Measurements from ENCODE around the gene LOXHD1. TPM values are rescaled to one million over a fixed set of nuclear protein-coding genes. Genes with fewer than 3 reads are reported as not detected.

LOXHD1 gene
- total RNA-seq, 1 experiment from 2014 or later = not detected

GRCh38 chr18:46480226-46480625 lies 176.8 kb downstream of the LOXHD1 start:
- DNase-seq (ENCODE audit: low read depth, low spot score) = no peak
- in situ Hi-C loops (cut with HindIII; ENCODE audit: low pct_unique_long_range_greater_than_20kb, low sequenced_read_pairs) = no loop called here

- in situ Hi-C loops (cut with HindIII; ENCODE audit: low pct_unique_long_range_greater_than_20kb, low sequenced_read_pairs) = no loop called here
- no peak for DNase-seq (ENCODE audit: low read depth, low spot score)
These were observed 178.2 kb downstream of the LOXHD1 start for GRCh38 chr18:46478796-46479195.

GRCh38 chr18:46477425-46478011 lies 179.5 kb downstream of the LOXHD1 start:
- in situ Hi-C loops (cut with HindIII; ENCODE audit: low pct_unique_long_range_greater_than_20kb, low sequenced_read_pairs) = no loop called here
- no peak for DNase-seq (ENCODE audit: low read depth, low spot score)

- in situ Hi-C loops (cut with HindIII; ENCODE audit: low pct_unique_long_range_greater_than_20kb, low sequenced_read_pairs) = no loop called here
- no peak for DNase-seq (ENCODE audit: low read depth, low spot score)
These were observed 181.6 kb downstream of the LOXHD1 start for GRCh38 chr18:46475390-46475752.

- in situ Hi-C loops (cut with HindIII; ENCODE audit: low pct_unique_long_range_greater_than_20kb, low sequenced_read_pairs) = no loop called here
- DNase-seq (ENCODE audit: low read depth, low spot score) = no peak
These were observed 182.3 kb downstream of the LOXHD1 start for GRCh38 chr18:46474487-46475389.

GRCh38 chr18:46471809-46472498 lies 185.1 kb downstream of the LOXHD1 start:
- no peak for DNase-seq (ENCODE audit: low read depth, low spot score)
- in situ Hi-C loops (cut with HindIII; ENCODE audit: low pct_unique_long_range_greater_than_20kb, low sequenced_read_pairs) = no loop called here

GRCh38 chr18:46470714-46471113 lies 186.3 kb downstream of the LOXHD1 start:
- in situ Hi-C loops (cut with HindIII; ENCODE audit: low pct_unique_long_range_greater_than_20kb, low sequenced_read_pairs) = no loop called here
- no peak for DNase-seq (ENCODE audit: low read depth, low spot score)

GRCh38 chr18:46469186-46469915 lies 187.7 kb downstream of the LOXHD1 start:
- DNase-seq (ENCODE audit: low read depth, low spot score) = no peak

GRCh38 chr18:46468426-46469180 lies 188.4 kb downstream of the LOXHD1 start:
- no peak for DNase-seq (ENCODE audit: low read depth, low spot score)
- in situ Hi-C loops (cut with HindIII; ENCODE audit: low pct_unique_long_range_greater_than_20kb, low sequenced_read_pairs) = no loop called here

More at GRCh38 chr18:46469186-46469915, 187.7 kb downstream of the LOXHD1 start:
- in situ Hi-C loops (cut with HindIII; ENCODE audit: low pct_unique_long_range_greater_than_20kb, low sequenced_read_pairs) = no loop called here

- no peak for DNase-seq (ENCODE audit: low read depth, low spot score)
- in situ Hi-C loops (cut with HindIII; ENCODE audit: low pct_unique_long_range_greater_than_20kb, low sequenced_read_pairs) = no loop called here
These were observed 190.5 kb downstream of the LOXHD1 start for GRCh38 chr18:46466234-46467160.

- DNase-seq (ENCODE audit: low read depth, low spot score) = no peak
- in situ Hi-C loops (cut with HindIII; ENCODE audit: low pct_unique_long_range_greater_than_20kb, low sequenced_read_pairs) = no loop called here
These were observed 191.9 kb downstream of the LOXHD1 start for GRCh38 chr18:46464926-46465655.

GRCh38 chr18:46462523-46462922 lies 194.5 kb downstream of the LOXHD1 start:
- no peak for DNase-seq (ENCODE audit: low read depth, low spot score)
- in situ Hi-C loops (cut with HindIII; ENCODE audit: low pct_unique_long_range_greater_than_20kb, low sequenced_read_pairs) = no loop called here

GRCh38 chr18:46461993-46462392 lies 195.0 kb downstream of the LOXHD1 start:
- in situ Hi-C loops (cut with HindIII; ENCODE audit: low pct_unique_long_range_greater_than_20kb, low sequenced_read_pairs) = no loop called here
- no peak for DNase-seq (ENCODE audit: low read depth, low spot score)

GRCh38 chr18:46460754-46461153 lies 196.3 kb downstream of the LOXHD1 start:
- DNase-seq (ENCODE audit: low read depth, low spot score) = no peak
- in situ Hi-C loops (cut with HindIII; ENCODE audit: low pct_unique_long_range_greater_than_20kb, low sequenced_read_pairs) = no loop called here

GRCh38 chr18:46459789-46460455 lies 197.1 kb downstream of the LOXHD1 start:
- in situ Hi-C loops (cut with HindIII; ENCODE audit: low pct_unique_long_range_greater_than_20kb, low sequenced_read_pairs) = no loop called here

More at GRCh38 chr18:46459789-46460455, 197.1 kb downstream of the LOXHD1 start:
- DNase-seq (ENCODE audit: low read depth, low spot score) = no peak
